Measurements from ENCODE around the gene CINP.

DNA sequence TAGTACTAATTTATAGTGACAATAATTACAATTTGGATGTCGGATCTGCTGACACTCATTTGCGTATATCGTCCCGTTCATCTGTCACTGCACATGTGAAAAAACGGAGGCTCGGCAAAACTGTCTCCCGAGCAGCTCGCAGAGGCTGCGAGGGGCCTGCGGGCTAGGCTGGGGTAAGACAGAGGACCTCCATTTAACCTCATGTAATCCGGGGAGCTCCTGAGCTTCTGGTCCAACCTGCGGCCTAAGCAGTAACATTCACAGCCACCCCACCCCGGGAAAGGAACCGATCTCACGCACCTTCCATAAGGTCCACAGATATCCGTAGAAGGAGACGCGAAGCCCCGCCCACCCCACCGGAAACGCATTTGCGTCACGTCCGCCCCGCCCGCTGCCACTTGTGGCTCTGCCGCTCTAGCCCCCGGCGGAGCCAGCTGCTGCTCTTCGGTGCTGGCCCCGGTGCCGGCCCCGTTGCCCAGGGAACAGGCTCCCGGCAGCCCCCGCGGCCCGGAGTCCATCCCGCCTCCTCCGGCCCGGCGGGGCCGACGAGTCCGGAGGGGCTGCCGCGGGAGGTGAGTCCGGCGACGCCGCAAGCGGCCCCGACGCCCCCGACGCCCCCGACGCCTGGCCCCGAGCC, at the start of gene CINP, which contains the start of gene TECPR2:
- TF ChIP-seq, protein P1, sequence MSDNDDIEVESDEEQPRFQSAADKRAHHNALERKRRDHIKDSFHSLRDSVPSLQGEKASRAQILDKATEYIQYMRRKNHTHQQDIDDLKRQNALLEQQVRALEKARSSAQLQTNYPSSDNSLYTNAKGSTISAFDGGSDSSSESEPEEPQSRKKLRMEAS (IDR thresholded peaks at IDR 0.05) = no peak
- TF ChIP-seq YY1 (IDR thresholded peaks at IDR 0.05) = peak; percentile 78
- TF ChIP-seq, protein P2, sequence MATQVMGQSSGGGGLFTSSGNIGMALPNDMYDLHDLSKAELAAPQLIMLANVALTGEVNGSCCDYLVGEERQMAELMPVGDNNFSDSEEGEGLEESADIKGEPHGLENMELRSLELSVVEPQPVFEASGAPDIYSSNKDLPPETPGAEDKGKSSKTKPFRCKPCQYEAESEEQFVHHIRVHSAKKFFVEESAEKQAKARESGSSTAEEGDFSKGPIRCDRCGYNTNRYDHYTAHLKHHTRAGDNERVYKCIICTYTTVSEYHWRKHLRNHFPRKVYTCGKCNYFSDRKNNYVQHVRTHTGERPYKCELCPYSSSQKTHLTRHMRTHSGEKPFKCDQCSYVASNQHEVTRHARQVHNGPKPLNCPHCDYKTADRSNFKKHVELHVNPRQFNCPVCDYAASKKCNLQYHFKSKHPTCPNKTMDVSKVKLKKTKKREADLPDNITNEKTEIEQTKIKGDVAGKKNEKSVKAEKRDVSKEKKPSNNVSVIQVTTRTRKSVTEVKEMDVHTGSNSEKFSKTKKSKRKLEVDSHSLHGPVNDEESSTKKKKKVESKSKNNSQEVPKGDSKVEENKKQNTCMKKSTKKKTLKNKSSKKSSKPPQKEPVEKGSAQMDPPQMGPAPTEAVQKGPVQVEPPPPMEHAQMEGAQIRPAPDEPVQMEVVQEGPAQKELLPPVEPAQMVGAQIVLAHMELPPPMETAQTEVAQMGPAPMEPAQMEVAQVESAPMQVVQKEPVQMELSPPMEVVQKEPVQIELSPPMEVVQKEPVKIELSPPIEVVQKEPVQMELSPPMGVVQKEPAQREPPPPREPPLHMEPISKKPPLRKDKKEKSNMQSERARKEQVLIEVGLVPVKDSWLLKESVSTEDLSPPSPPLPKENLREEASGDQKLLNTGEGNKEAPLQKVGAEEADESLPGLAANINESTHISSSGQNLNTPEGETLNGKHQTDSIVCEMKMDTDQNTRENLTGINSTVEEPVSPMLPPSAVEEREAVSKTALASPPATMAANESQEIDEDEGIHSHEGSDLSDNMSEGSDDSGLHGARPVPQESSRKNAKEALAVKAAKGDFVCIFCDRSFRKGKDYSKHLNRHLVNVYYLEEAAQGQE (IDR thresholded peaks at IDR 0.05) = no peak
- TF ChIP-seq, protein P3, sequence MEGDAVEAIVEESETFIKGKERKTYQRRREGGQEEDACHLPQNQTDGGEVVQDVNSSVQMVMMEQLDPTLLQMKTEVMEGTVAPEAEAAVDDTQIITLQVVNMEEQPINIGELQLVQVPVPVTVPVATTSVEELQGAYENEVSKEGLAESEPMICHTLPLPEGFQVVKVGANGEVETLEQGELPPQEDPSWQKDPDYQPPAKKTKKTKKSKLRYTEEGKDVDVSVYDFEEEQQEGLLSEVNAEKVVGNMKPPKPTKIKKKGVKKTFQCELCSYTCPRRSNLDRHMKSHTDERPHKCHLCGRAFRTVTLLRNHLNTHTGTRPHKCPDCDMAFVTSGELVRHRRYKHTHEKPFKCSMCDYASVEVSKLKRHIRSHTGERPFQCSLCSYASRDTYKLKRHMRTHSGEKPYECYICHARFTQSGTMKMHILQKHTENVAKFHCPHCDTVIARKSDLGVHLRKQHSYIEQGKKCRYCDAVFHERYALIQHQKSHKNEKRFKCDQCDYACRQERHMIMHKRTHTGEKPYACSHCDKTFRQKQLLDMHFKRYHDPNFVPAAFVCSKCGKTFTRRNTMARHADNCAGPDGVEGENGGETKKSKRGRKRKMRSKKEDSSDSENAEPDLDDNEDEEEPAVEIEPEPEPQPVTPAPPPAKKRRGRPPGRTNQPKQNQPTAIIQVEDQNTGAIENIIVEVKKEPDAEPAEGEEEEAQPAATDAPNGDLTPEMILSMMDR (IDR thresholded peaks at IDR 0.05; ENCODE audit: low read depth, low read length, missing input control) = no peak
- TF ChIP-seq, protein P4, sequence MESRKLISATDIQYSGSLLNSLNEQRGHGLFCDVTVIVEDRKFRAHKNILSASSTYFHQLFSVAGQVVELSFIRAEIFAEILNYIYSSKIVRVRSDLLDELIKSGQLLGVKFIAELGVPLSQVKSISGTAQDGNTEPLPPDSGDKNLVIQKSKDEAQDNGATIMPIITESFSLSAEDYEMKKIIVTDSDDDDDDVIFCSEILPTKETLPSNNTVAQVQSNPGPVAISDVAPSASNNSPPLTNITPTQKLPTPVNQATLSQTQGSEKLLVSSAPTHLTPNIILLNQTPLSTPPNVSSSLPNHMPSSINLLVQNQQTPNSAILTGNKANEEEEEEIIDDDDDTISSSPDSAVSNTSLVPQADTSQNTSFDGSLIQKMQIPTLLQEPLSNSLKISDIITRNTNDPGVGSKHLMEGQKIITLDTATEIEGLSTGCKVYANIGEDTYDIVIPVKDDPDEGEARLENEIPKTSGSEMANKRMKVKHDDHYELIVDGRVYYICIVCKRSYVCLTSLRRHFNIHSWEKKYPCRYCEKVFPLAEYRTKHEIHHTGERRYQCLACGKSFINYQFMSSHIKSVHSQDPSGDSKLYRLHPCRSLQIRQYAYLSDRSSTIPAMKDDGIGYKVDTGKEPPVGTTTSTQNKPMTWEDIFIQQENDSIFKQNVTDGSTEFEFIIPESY (IDR thresholded peaks at IDR 0.05) = no peak
- TF ChIP-seq SP1 (IDR thresholded peaks at IDR 0.05) = peak; percentile 16
- TF ChIP-seq, protein P5, sequence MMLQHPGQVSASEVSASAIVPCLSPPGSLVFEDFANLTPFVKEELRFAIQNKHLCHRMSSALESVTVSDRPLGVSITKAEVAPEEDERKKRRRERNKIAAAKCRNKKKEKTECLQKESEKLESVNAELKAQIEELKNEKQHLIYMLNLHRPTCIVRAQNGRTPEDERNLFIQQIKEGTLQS (IDR thresholded peaks at IDR 0.05) = no peak
- no peak for TF ChIP-seq HNF4G (IDR thresholded peaks at IDR 0.05)

Measured in liver (tissue), 3 donors.